GM23338 (cell line): ENCODE data around the gene LRIT3. TPM values are rescaled to one million over a fixed set of nuclear protein-coding genes. Genes with fewer than 3 reads are reported as not detected.

Experiments used
- ATAC-seq: fragments of 200-7000 bp; cut with Tn5 transposase; 3 replicates; pipeline ENCODE4 v1.9.1; 2020
- DNase-seq: peaks from one replicate; pipeline ENCODE4 v3.0.0-alpha.2; 2015; ENCODE audit warnings: low spot score
- H2AFZ ChIP-seq: fragments of 200-600 bp; sonication (generic); 2 replicates; pipeline ENCODE4 v1.8.0; 2016; ENCODE audit warnings: antibody characterized with exemption, mild to moderate bottlenecking, moderate library complexity
- H3F3A ChIP-seq: fragments of 200-600 bp; sonication (generic); replicated peaks from 2 replicates; pipeline ENCODE4 v1.8.0; 2017; ENCODE audit warnings: antibody characterized with exemption, mixed run types, low read depth
- H3K27ac ChIP-seq: fragments of 200-600 bp; sonication (generic); 2 replicates; pipeline ENCODE4 v1.6.1; 2016; ENCODE audit warnings: low read depth
- H3K27me3 ChIP-seq: fragments of 200-600 bp; sonication (generic); 2 replicates; pipeline ENCODE4 v1.8.0; 2016; ENCODE audit warnings: mild to moderate bottlenecking, mixed run types, moderate library complexity; ENCODE audit not compliant: insufficient read depth
- H3K36me3 ChIP-seq: fragments of 200-600 bp; sonication (generic); 2 replicates; pipeline ENCODE4 v1.8.0; 2016; ENCODE audit warnings: mild to moderate bottlenecking; ENCODE audit not compliant: insufficient read depth
- H3K4me1 ChIP-seq: fragments of 200-600 bp; sonication (generic); 2 replicates; pipeline ENCODE4 v1.8.0; 2016; ENCODE audit warnings: mild to moderate bottlenecking, moderate library complexity; ENCODE audit not compliant: insufficient read depth
- H3K4me2 ChIP-seq: fragments of 200-600 bp; sonication (generic); 2 replicates; pipeline ENCODE4 v1.7.1; 2017; ENCODE audit warnings: mixed run types
- H3K4me3 ChIP-seq: fragments of 200-600 bp; sonication (generic); 2 replicates; pipeline ENCODE4 v1.6.1; 2016; ENCODE audit warnings: mixed run types
- H3K79me2 ChIP-seq: fragments of 200-600 bp; sonication (generic); replicated peaks from 2 replicates; pipeline ENCODE4 v1.8.0; 2017; ENCODE audit warnings: mild to moderate bottlenecking; ENCODE audit not compliant: insufficient read depth
- H3K9me2 ChIP-seq: fragments of 200-600 bp; sonication (generic); 2 replicates; pipeline ENCODE4 v1.8.0; 2017; ENCODE audit not compliant: insufficient read depth
- H4K20me1 ChIP-seq: fragments of 200-600 bp; sonication (generic); replicated peaks from 2 replicates; pipeline ENCODE4 v1.8.0; 2017; ENCODE audit warnings: mild to moderate bottlenecking; ENCODE audit not compliant: insufficient read depth
- H3K27ac Mint-ChIP-seq: 2 replicates; pipeline ENCODE4 v1.8.0; 2020; ENCODE audit warnings: inconsistent platforms, mild to moderate bottlenecking, moderate library complexity, mixed read lengths
- H3K27me3 Mint-ChIP-seq: 3 replicates; pipeline ENCODE4 v1.8.0; 2022; ENCODE audit warnings: low read depth, mild to moderate bottlenecking, moderate library complexity, mixed read lengths, inconsistent platforms; ENCODE audit not compliant: insufficient read depth, poor library complexity
- H3K36me3 Mint-ChIP-seq: 3 replicates; pipeline ENCODE4 v1.8.0; 2021; ENCODE audit warnings: low read depth, mild to moderate bottlenecking, inconsistent platforms, moderate library complexity, mixed read lengths
- H3K4me1 Mint-ChIP-seq: 3 replicates; pipeline ENCODE4 v1.8.0; 2020; ENCODE audit warnings: mild to moderate bottlenecking, inconsistent platforms, mixed read lengths
- H3K4me3 Mint-ChIP-seq: 3 replicates; pipeline ENCODE4 v1.8.0; 2021; ENCODE audit warnings: moderate library complexity, mild to moderate bottlenecking, inconsistent platforms, mixed read lengths
- H3K9me3 Mint-ChIP-seq: 3 replicates; pipeline ENCODE4 v1.8.0; 2020; ENCODE audit warnings: moderate library complexity, mild to moderate bottlenecking, inconsistent platforms, mixed read lengths
- CREB1 ChIP-seq: fragments of 250-450 bp; sonication (Bioruptor Pico); IDR thresholded peaks from 2 replicates; pipeline ENCODE4 v1.5.0; 2020; ENCODE audit warnings: low read depth, mild to moderate bottlenecking, moderate library complexity
- EZH2 ChIP-seq: fragments of 200-600 bp; sonication (generic); IDR thresholded peaks from one replicate; pipeline ENCODE4 v1.8.0; 2017; ENCODE audit warnings: antibody characterized with exemption, mild to moderate bottlenecking, low read depth; ENCODE audit not compliant: unreplicated experiment
- EZH2phosphoT487 ChIP-seq: fragments of 200-600 bp; sonication (generic); IDR thresholded peaks from one replicate; pipeline ENCODE4 v1.8.1; 2018; ENCODE audit warnings: antibody characterized with exemption; ENCODE audit not compliant: unreplicated experiment
- JUNB ChIP-seq: IDR thresholded peaks from one replicate; pipeline ENCODE4 v1.6.1; 2016; ENCODE audit warnings: antibody characterized with exemption; ENCODE audit not compliant: unreplicated experiment
- NANOG ChIP-seq: IDR thresholded peaks from 2 replicates; pipeline ENCODE4 v1.6.1; 2016; ENCODE audit warnings: antibody characterized with exemption, borderline replicate concordance
- POLR2AphosphoS5 ChIP-seq: IDR thresholded peaks from 2 replicates; pipeline ENCODE4 v1.6.1; 2016; ENCODE audit warnings: antibody characterized with exemption, low read depth
- REST ChIP-seq: IDR thresholded peaks from one replicate; pipeline ENCODE4 v1.6.1; 2018; ENCODE audit warnings: antibody characterized with exemption; ENCODE audit not compliant: unreplicated experiment
- STAT1 ChIP-seq: IDR thresholded peaks from one replicate; pipeline ENCODE4 v1.6.1; 2016; ENCODE audit warnings: antibody characterized with exemption; ENCODE audit not compliant: unreplicated experiment
- ZNF114 ChIP-seq: fragments of 250-450 bp; sonication (Bioruptor Pico); IDR thresholded peaks from 2 replicates; pipeline ENCODE4 v1.5.0; 2020; ENCODE audit warnings: mild to moderate bottlenecking, moderate library complexity
- ZNF331 ChIP-seq: fragments of 250-450 bp; sonication (Bioruptor Pico); IDR thresholded peaks from 2 replicates; pipeline ENCODE4 v1.5.0; 2020; ENCODE audit warnings: low read depth, mild to moderate bottlenecking, moderate library complexity
- polyA plus RNA-seq: library from polyadenylated mRNA; unstranded; fragments of >200 nt; fragmentation: Nextera tagmentation; extraction: Ambion mirVana; gene quantifications from 2 replicates; pipeline ENCODE4 v1.2.1, GENCODE V29; 2016
- total RNA-seq: library from RNA; depleted of rRNA; stranded (reverse); fragments of >200 nt; shearing (Covaris generic); gene quantifications from 2 replicates; pipeline ENCODE4 v1.2.3, GENCODE V29; 2014
- TF ChIP-seq, protein P1 (sequence below): IDR thresholded peaks from 2 replicates; pipeline ENCODE4 v1.6.1; 2016; ENCODE audit warnings: antibody characterized with exemption
- TF ChIP-seq, protein P2 (sequence below), 2 experiments: fragments of 200-600 bp in 1 of 2; sonication (generic) in 1 of 2; conservative IDR thresholded peaks; 2 replicates each; pipeline versions ENCODE4 v1.5.1 to v1.6.1; 2016 to 2017; ENCODE audit warnings: antibody characterized with exemption in 2 of 2, low read depth in 2 of 2, mild to moderate bottlenecking in 2 of 2, moderate library complexity in 1 of 2
- TF ChIP-seq, protein P3 (sequence below): fragments of 250-450 bp; sonication (Bioruptor Pico); IDR thresholded peaks from 2 replicates; pipeline ENCODE4 v1.5.0; 2020; ENCODE audit warnings: mild to moderate bottlenecking, moderate library complexity

LRIT3 gene
- total and polyA plus RNA-seq, 2 experiments from 2014 or later, result 0.14 TPM; not detected in 1

GRCh38 chr4:109890076-109890475 lies 42.2 kb downstream of the LRIT3 start:
- no peak overlapping the region for H3K27ac ChIP-seq

More at GRCh38 chr4:109890076-109890475, 42.2 kb downstream of the LRIT3 start:
- Histone ChIP-seq H3K4me1 (no peaks in the 10 kb centered on the region), H3K4me3 (no peak overlapping the region), H3K79me2 (no peaks in the 10 kb centered on the region), H3K36me3 (no peaks in the 10 kb centered on the region), H2AFZ (no peak overlapping the region), H3K27me3 (no peaks in the 10 kb centered on the region), H3K9me2 (no peaks in the 10 kb centered on the region), H3F3A (no peaks in the 10 kb centered on the region), H4K20me1 (no peaks in the 10 kb centered on the region), H3K4me2 (no peak overlapping the region)
- Mint-ChIP-seq H3K4me1 (no peaks in the 10 kb centered on the region), H3K27ac (no peak overlapping the region), H3K36me3 (no peaks in the 10 kb centered on the region), H3K4me3 (no peak overlapping the region), H3K9me3 (no peaks in the 10 kb centered on the region; the same call in 2 of the 3 replicates), H3K27me3 (no peaks in the 10 kb centered on the region)
- no peak for DNase-seq
- TF ChIP-seq, protein P1, sequence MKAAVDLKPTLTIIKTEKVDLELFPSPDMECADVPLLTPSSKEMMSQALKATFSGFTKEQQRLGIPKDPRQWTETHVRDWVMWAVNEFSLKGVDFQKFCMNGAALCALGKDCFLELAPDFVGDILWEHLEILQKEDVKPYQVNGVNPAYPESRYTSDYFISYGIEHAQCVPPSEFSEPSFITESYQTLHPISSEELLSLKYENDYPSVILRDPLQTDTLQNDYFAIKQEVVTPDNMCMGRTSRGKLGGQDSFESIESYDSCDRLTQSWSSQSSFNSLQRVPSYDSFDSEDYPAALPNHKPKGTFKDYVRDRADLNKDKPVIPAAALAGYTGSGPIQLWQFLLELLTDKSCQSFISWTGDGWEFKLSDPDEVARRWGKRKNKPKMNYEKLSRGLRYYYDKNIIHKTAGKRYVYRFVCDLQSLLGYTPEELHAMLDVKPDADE, result no peak
- TF ChIP-seq, protein P2, sequence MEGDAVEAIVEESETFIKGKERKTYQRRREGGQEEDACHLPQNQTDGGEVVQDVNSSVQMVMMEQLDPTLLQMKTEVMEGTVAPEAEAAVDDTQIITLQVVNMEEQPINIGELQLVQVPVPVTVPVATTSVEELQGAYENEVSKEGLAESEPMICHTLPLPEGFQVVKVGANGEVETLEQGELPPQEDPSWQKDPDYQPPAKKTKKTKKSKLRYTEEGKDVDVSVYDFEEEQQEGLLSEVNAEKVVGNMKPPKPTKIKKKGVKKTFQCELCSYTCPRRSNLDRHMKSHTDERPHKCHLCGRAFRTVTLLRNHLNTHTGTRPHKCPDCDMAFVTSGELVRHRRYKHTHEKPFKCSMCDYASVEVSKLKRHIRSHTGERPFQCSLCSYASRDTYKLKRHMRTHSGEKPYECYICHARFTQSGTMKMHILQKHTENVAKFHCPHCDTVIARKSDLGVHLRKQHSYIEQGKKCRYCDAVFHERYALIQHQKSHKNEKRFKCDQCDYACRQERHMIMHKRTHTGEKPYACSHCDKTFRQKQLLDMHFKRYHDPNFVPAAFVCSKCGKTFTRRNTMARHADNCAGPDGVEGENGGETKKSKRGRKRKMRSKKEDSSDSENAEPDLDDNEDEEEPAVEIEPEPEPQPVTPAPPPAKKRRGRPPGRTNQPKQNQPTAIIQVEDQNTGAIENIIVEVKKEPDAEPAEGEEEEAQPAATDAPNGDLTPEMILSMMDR (conservative IDR thresholded peaks at IDR 0.05; ENCODE audit: low read depth in 2 of 2), result no peak
- TF ChIP-seq STAT1, result no peak
- TF ChIP-seq ZNF114 (CRISPR knock-in tag), result no peak
- no peak for TF ChIP-seq CREB1
- no peak for TF ChIP-seq POLR2AphosphoS5
- TF ChIP-seq REST, result no peak
- TF ChIP-seq JUNB, result no peak
- TF ChIP-seq EZH2, result no peak
- TF ChIP-seq EZH2phosphoT487, result no peak
- TF ChIP-seq, protein P3, sequence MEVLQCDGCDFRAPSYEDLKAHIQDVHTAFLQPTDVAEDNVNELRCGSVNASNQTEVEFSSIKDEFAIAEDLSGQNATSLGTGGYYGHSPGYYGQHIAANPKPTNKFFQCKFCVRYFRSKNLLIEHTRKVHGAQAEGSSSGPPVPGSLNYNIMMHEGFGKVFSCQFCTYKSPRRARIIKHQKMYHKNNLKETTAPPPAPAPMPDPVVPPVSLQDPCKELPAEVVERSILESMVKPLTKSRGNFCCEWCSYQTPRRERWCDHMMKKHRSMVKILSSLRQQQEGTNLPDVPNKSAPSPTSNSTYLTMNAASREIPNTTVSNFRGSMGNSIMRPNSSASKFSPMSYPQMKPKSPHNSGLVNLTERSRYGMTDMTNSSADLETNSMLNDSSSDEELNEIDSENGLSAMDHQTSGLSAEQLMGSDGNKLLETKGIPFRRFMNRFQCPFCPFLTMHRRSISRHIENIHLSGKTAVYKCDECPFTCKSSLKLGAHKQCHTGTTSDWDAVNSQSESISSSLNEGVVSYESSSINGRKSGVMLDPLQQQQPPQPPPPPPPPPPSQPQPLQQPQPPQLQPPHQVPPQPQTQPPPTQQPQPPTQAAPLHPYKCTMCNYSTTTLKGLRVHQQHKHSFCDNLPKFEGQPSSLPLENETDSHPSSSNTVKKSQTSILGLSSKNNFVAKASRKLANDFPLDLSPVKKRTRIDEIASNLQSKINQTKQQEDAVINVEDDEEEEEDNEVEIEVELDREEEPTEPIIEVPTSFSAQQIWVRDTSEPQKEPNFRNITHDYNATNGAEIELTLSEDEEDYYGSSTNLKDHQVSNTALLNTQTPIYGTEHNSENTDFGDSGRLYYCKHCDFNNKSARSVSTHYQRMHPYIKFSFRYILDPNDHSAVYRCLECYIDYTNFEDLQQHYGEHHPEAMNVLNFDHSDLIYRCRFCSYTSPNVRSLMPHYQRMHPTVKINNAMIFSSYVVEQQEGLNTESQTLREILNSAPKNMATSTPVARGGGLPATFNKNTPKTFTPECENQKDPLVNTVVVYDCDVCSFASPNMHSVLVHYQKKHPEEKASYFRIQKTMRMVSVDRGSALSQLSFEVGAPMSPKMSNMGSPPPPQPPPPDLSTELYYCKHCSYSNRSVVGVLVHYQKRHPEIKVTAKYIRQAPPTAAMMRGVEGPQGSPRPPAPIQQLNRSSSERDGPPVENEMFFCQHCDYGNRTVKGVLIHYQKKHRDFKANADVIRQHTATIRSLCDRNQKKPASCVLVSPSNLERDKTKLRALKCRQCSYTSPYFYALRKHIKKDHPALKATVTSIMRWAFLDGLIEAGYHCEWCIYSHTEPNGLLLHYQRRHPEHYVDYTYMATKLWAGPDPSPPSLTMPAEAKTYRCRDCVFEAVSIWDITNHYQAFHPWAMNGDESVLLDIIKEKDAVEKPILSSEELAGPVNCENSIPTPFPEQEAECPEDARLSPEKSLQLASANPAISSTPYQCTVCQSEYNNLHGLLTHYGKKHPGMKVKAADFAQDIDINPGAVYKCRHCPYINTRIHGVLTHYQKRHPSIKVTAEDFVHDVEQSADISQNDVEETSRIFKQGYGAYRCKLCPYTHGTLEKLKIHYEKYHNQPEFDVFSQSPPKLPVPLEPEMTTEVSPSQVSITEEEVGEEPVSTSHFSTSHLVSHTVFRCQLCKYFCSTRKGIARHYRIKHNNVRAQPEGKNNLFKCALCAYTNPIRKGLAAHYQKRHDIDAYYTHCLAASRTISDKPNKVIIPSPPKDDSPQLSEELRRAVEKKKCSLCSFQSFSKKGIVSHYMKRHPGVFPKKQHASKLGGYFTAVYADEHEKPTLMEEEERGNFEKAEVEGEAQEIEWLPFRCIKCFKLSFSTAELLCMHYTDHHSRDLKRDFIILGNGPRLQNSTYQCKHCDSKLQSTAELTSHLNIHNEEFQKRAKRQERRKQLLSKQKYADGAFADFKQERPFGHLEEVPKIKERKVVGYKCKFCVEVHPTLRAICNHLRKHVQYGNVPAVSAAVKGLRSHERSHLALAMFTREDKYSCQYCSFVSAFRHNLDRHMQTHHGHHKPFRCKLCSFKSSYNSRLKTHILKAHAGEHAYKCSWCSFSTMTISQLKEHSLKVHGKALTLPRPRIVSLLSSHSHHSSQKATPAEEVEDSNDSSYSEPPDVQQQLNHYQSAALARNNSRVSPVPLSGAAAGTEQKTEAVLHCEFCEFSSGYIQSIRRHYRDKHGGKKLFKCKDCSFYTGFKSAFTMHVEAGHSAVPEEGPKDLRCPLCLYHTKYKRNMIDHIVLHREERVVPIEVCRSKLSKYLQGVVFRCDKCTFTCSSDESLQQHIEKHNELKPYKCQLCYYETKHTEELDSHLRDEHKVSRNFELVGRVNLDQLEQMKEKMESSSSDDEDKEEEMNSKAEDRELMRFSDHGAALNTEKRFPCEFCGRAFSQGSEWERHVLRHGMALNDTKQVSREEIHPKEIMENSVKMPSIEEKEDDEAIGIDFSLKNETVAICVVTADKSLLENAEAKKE (CRISPR knock-in tag), result no peak
- TF ChIP-seq NANOG, result no peak
- TF ChIP-seq ZNF331 (CRISPR knock-in tag), result no peak
- no peak for ATAC-seq
